ENCODE results near the gene CILP.

GRCh38 chr15:65221697-65222096, 10.4 kb upstream of the CILP start:
- no peak for TF ChIP-seq CTBP1 (IDR thresholded peaks at IDR 0.05; ENCODE audit: borderline replicate concordance)
- TF ChIP-seq SUZ12 (IDR thresholded peaks at IDR 0.05) = no peak
- TF ChIP-seq FOXA1 (IDR thresholded peaks at IDR 0.05) = no peak
- no peak for TF ChIP-seq HDGF (IDR thresholded peaks at IDR 0.05; ENCODE audit: borderline replicate concordance)
- no peak for TF ChIP-seq FOXM1 (IDR thresholded peaks at IDR 0.05; ENCODE audit: borderline replicate concordance)
- TF ChIP-seq FOXK2 (IDR thresholded peaks at IDR 0.05) = no peak
- TF ChIP-seq PKNOX1 (IDR thresholded peaks at IDR 0.05) = no peak
- TF ChIP-seq ELF4 (IDR thresholded peaks at IDR 0.05) = no peak
- no peak for TF ChIP-seq TARDBP (IDR thresholded peaks at IDR 0.05)
- no peak for TF ChIP-seq BHLHE40 (IDR thresholded peaks at IDR 0.05; ENCODE audit: borderline replicate concordance)
- no peak for TF ChIP-seq NFRKB (IDR thresholded peaks at IDR 0.05)
- TF ChIP-seq ZNF384 (IDR thresholded peaks at IDR 0.05) = no peak
- no peak for TF ChIP-seq ARNT (IDR thresholded peaks at IDR 0.05)
- no peak for TF ChIP-seq L3MBTL2 (conservative IDR thresholded peaks at IDR 0.05)

All from HEK293T (cell line).